C4-2B (cell line): ENCODE data around the gene TPI1.

ENCODE experiments used
- CTCF ChIP-seq: fragments of 450-650 bp; conservative IDR thresholded peaks from 2 replicates; pipeline ENCODE4 v1.5.1; 2017; ENCODE audit warnings: mild to moderate bottlenecking
- ZFX ChIP-seq: fragments of 450-650 bp; IDR thresholded peaks from 2 replicates; pipeline ENCODE4 v1.6.1; 2017

GRCh38 chr12:6833189-6833890 is 34.0 kb upstream of the TPI1 start:
- TF ChIP-seq CTCF (no peak), ZFX (no peak)
